Heart left ventricle (tissue), 16 donors: ENCODE measurements around the gene DAPK3. TPM values are rescaled to one million over a fixed set of nuclear protein-coding genes. Genes with fewer than 3 reads are reported as not detected.
A peak's percentile ranks its signal among the peaks of the same experiment; 100 is the strongest.

ENCODE experiments used
- ATAC-seq, 4 donors: fragments of 200-7000 bp; cut with Tn5 transposase; one replicate each; pipeline ENCODE4 v1.9.1; 2020 to 2022; ENCODE audit warnings: moderate library complexity in 4 of 4, mild to moderate bottlenecking in 3 of 4, moderate number of reproducible peaks in 1 of 4
- DNase-seq, 5 donors: peaks; one replicate each; pipeline ENCODE4 v3.0.0-alpha.2; 2020
- H3K27ac ChIP-seq, 12 donors: fragments of 200-600 bp; sonication (generic) in 4 of 12; one replicate each; pipeline versions ENCODE4 v1.5.0 to v1.8.0; 2016 to 2022; ENCODE audit warnings: mild to moderate bottlenecking in 2 of 12
- H3K27me3 ChIP-seq, 9 donors: fragments of 200-600 bp; sonication (generic) in 2 of 9; one replicate each; pipeline versions ENCODE4 v1.5.1 to v1.8.0; 2016 to 2022; ENCODE audit warnings: mild to moderate bottlenecking in 3 of 9
- H3K36me3 ChIP-seq, 9 donors: fragments of 200-600 bp; sonication (generic) in 2 of 9; one replicate each; pipeline versions ENCODE4 v1.5.0 to v1.8.0; 2018 to 2022; ENCODE audit warnings: mild to moderate bottlenecking in 2 of 9
- H3K4me1 ChIP-seq, 12 donors: fragments of 200-600 bp; sonication (generic) in 4 of 12; one replicate each; pipeline versions ENCODE4 v1.5.0 to v1.8.0; 2016 to 2022; ENCODE audit warnings: mild to moderate bottlenecking in 3 of 12
- H3K4me3 ChIP-seq, 12 donors: fragments of 200-600 bp; sonication (generic) in 4 of 12; one replicate each; pipeline versions ENCODE4 v1.5.0 to v1.8.0; 2017 to 2022; ENCODE audit warnings: mild to moderate bottlenecking in 9 of 12, moderate library complexity in 4 of 12
- H3K9me3 ChIP-seq, 12 donors: fragments of 200-600 bp; sonication (generic) in 4 of 12; one replicate each; pipeline versions ENCODE4 v1.5.0 to v1.8.0; 2016 to 2022; ENCODE audit warnings: mild to moderate bottlenecking in 1 of 12
- POLR2A ChIP-seq, 2 donors: fragments of 450-650 bp; IDR thresholded peaks; one replicate each; pipeline ENCODE4 v1.6.1; 2017; ENCODE audit warnings: antibody characterized with exemption in 2 of 2, mild to moderate bottlenecking in 2 of 2, moderate library complexity in 2 of 2
- WGBS, 4 donors: extraction: QIAGEN DNeasy Blood & Tissue Kit in 2 of 4; methylation state at CpG; one replicate each; pipeline versions ENCODE4 v1.1.5 to v1.1.7; 2013 to 2018; 5-methylcytosine and 5-hydroxymethylcytosine counted together
- intact Hi-C, 10 donors: fragments of 100-400 bp; cut with DNase I; formaldehyde crosslinking; loops; one replicate each; pipeline versions ENCODE4 v1.11.1 to v1.14.2; 2022
- polyA plus RNA-seq, 2 donors: library from polyadenylated mRNA; stranded (reverse); fragments of 200-250 nt; gene quantifications; one replicate each; pipeline ENCODE4 v1.2.3, GENCODE V29; 2013
- total RNA-seq, 9 donors: library from RNA; depleted of rRNA in 2 of 9; stranded (reverse); fragments of >200 nt in 2 of 9; fragmentation: NEBNext Ultra II Directional in 3 of 9; extraction: Animal tissue kit (Norgen Biotek cat#: 25700) in 3 of 9; gene quantifications; one replicate each; pipeline versions ENCODE4 v1.1.0 to v1.2.4, GENCODE V29; 2016 to 2023
- TF ChIP-seq, protein P1 (sequence below), 12 donors: fragments of 200-600 bp; sonication (generic) in 4 of 12; IDR thresholded peaks; one replicate each; pipeline versions ENCODE4 v1.5.0 to v1.8.0; 2018 to 2022; ENCODE audit warnings: antibody characterized with exemption in 12 of 12, mild to moderate bottlenecking in 5 of 12
- donor health status: ischemic (EF 13 %, LVEDD 7.1; RV severe dilation, severe dysfunction).
- donor health status: healthy with polysubstance abuse.
- donor health status: DM: no; HTN: yes; CAD: no.
- donor health status: DM: no; HTN: no; CAD: no.
- donor health status: ischemic (EF 25% LVEDD 6.9; RV normal size, moderate dysfunction).
- donor health status: ischemic (EF 25% LVEDD 5.7; RV mildly dilated, moderate dysfunction).
- donor health status: healthy.
- donor health status: DM: yes; HTN: yes; CAD: no.
- donor health status: ischemic (EF 35%, LVEDD 5.7; RV mildly dilated, moderate dysfunction).
- donor health status: nonischemic (EF 11% LVEDD 7.7; RV severe dilation, severe dysfunction).
- donor health status: DM: yes; HTN: yes; CAD: no.
- donor health status: PGD.
- donor health status: ischemic (EF 29% LVEDD 5.4; RV normal size, mild dysfunction).
- donor health status: nonischemic (EF 23%, LVEDD 6.1; RV moderate dilation, normal function).

Gene DAPK3
- total and polyA plus RNA-seq, 11 donors = 70.6 to 252 (median 124) TPM

DNA sequence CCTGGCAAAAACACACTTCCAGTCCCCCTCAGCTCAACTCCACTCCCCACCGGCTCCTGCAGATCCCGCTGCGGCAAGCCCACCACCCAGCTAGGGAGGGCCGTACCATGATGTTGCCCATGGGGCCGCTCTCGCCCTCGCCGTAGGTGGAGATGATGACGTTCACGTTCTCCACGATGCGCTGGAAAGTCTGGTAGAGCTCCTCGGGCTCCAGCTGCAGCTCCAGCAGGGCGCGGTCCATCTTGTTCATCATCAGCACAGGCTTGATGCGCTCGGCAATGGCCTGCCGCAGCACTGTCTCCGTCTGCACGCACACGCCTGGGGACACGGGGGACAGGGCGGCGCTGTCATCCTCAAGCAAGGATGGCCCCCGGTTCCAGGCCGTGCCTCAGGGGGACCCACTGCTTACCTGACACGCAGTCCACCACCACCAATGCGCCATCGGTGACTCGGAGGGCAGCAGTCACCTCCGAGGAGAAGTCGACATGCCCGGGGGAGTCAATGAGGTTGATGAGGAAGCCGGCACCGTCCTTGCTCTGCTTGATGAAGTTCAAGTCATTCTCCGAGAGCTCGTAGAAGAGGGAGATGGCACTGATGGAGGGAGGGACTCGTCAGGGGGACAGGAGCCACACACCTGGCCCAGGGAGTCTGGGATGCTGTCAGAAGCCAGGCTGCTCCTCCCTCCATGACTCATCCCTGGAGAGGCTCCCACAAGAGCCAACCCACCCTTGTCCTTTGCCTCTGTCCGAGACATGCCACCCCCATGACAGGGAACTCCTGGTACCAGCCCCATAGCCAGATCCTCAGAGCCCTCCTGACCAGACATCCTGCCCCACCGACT, 12.0 kb upstream of the DAPK3 start:
- DNase-seq (peak in 4 of 5 donors; percentile 22 to 48 (median 24)), ATAC-seq (peak in 2 of 4 donors; percentile 4 to 10)
- Histone ChIP-seq H3K9me3 (no peaks in the 10 kb centered on the region), H3K36me3 (peaks cover 8 to 68% (median 63%) of the 10 kb centered on the region in 9 donors), H3K27ac (peak overlapping the region in 7 of 12 donors; percentile 85 to 98 (median 95)), H3K27me3 (no peaks in the 10 kb centered on the region), H3K4me3 (peak overlapping the region in 3 of 12 donors; percentile 71 to 97 (median 94)), H3K4me1 (peaks cover 7 to 66% (median 43%) of the 10 kb centered on the region in 12 donors)
- 80 to 85% (median 84%) methylated on average over 30 to 40 of the region's 40 CpGs for WGBS, 4 donors
- TF ChIP-seq POLR2A (IDR thresholded peaks at IDR 0.05) = no peak
- TF ChIP-seq, protein P1, sequence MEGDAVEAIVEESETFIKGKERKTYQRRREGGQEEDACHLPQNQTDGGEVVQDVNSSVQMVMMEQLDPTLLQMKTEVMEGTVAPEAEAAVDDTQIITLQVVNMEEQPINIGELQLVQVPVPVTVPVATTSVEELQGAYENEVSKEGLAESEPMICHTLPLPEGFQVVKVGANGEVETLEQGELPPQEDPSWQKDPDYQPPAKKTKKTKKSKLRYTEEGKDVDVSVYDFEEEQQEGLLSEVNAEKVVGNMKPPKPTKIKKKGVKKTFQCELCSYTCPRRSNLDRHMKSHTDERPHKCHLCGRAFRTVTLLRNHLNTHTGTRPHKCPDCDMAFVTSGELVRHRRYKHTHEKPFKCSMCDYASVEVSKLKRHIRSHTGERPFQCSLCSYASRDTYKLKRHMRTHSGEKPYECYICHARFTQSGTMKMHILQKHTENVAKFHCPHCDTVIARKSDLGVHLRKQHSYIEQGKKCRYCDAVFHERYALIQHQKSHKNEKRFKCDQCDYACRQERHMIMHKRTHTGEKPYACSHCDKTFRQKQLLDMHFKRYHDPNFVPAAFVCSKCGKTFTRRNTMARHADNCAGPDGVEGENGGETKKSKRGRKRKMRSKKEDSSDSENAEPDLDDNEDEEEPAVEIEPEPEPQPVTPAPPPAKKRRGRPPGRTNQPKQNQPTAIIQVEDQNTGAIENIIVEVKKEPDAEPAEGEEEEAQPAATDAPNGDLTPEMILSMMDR (IDR thresholded peaks at IDR 0.05) = no peak
- intact Hi-C loops = loop anchor here in 7 of 10 donors (10.0 kb wide), 5 partner anchors 132 to 222 kb away; partner anchors contain the start of genes APBA3 (in 3 of the 7), MRPL54 (in 3 of the 7), ANKRD24 (in 2 of the 7) and SIRT6 (in 2 of the 7)

- H3K27ac ChIP-seq = peak overlapping the region in 2 of 12 donors; percentile 6 to 29
These were observed 11.1 kb upstream of the DAPK3 start for GRCh38 chr19:3981736-3982681.

DNA sequence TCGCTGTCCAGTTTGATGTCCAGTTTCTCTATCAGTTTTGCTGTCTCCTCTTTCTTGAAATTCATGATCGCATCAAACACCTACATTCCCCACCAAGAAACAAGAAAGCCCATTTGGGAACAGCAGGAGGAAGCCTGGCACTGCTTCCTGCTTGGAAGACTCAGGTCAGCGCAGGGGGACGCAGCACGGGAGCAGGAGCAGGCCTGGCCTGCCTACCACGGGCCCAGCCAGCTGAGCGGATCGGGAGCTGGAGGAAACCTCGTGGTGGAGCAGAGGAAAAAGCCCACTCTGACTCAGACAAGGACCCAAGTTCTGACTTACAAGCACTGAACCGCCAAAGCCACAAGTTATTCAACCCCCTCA, 10.5 kb upstream of the DAPK3 start:
- H3K9me3 ChIP-seq = no peaks in the 10 kb centered on the region
- H3K36me3 ChIP-seq = peaks cover 16 to 84% (median 79%) of the 10 kb centered on the region in 9 donors
- H3K4me3 ChIP-seq = no peak overlapping the region
- no peaks in the 10 kb centered on the region for H3K27me3 ChIP-seq
- ATAC-seq (no peak), DNase-seq (no peak)
- 83 to 91% (median 88%) methylated on average over 10 of the region's 10 CpGs for WGBS, 4 donors
- TF ChIP-seq POLR2A (IDR thresholded peaks at IDR 0.05) = no peak
- TF ChIP-seq, protein P1 (IDR thresholded peaks at IDR 0.05) = no peak
- H3K4me1 ChIP-seq = peaks cover 1 to 52% (median 31%) of the 10 kb centered on the region in 12 donors
- intact Hi-C loops = loop anchor here in 7 of 10 donors (10.0 kb wide), 5 partner anchors 133 to 223 kb away; partner anchors contain the start of genes APBA3 (in 3 of the 7), MRPL54 (in 3 of the 7), ANKRD24 (in 2 of the 7) and SIRT6 (in 2 of the 7)
- peak overlapping the region in 1 of 12 donors; percentile 29 for H3K27ac ChIP-seq

More at GRCh38 chr19:3981736-3982681, 11.1 kb upstream of the DAPK3 start:
- TF ChIP-seq, protein P1 (IDR thresholded peaks at IDR 0.05) = no peak
- TF ChIP-seq POLR2A (IDR thresholded peaks at IDR 0.05) = no peak
- Histone ChIP-seq H3K36me3 (peaks cover 14 to 77% (median 72%) of the 10 kb centered on the region in 9 donors), H3K9me3 (no peaks in the 10 kb centered on the region), H3K4me1 (peaks cover 6 to 58% (median 37%) of the 10 kb centered on the region in 12 donors), H3K4me3 (peak overlapping the region in 1 of 12 donors; percentile 8), H3K27me3 (no peaks in the 10 kb centered on the region)
- intact Hi-C loops = loop anchor here in 7 of 10 donors (10.0 kb wide), 5 partner anchors 133 to 223 kb away; partner anchors contain the start of genes APBA3 (in 3 of the 7), MRPL54 (in 3 of the 7), ANKRD24 (in 2 of the 7) and SIRT6 (in 2 of the 7)
- ATAC-seq (no peak), DNase-seq (peak in 3 of 5 donors; percentile 8 to 29 (median 20))
- WGBS, 4 donors = 85 to 87% (median 86%) methylated on average over 38 to 39 of the region's 39 CpGs
